ENCODE results near the gene GMNN.

DNA sequence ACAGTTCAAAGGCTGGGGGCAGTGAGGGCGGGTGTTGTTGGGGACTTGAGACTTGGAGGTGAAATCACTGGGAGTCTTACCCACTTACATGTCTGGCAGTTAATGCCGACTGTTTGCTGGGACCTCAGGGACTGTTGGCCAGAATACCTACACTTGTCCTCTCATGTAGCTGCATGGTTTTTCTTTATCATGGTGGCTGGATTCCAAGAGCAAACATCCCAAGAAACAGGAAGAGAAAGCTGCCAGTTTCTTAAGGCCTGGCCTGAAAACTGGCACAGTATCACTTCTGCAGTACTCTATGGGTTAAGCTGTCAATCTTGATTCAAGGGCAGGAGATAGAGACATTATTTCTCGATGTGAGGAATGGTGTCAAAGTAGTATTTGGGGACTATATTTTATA, 36.0 kb upstream of the GMNN start:
- no peak for TF ChIP-seq POLR2A (IDR thresholded peaks at IDR 0.05)
- TF ChIP-seq CTCF (IDR thresholded peaks at IDR 0.05), result no peak
- TF ChIP-seq POLR2AphosphoS5 (IDR thresholded peaks at IDR 0.05), result peak in 2 of 3 donors; percentile 28 to 61
- no peak for TF ChIP-seq EP300 (IDR thresholded peaks at IDR 0.05)

All from stomach (tissue), 4 donors.